ENCODE results near the gene HAUS5. TPM values are rescaled to one million over a fixed set of nuclear protein-coding genes. Genes with fewer than 3 reads are reported as not detected.

The HAUS5 gene
- total RNA-seq, 1 experiment from 2014 or later, result 31.7 TPM

DNA sequence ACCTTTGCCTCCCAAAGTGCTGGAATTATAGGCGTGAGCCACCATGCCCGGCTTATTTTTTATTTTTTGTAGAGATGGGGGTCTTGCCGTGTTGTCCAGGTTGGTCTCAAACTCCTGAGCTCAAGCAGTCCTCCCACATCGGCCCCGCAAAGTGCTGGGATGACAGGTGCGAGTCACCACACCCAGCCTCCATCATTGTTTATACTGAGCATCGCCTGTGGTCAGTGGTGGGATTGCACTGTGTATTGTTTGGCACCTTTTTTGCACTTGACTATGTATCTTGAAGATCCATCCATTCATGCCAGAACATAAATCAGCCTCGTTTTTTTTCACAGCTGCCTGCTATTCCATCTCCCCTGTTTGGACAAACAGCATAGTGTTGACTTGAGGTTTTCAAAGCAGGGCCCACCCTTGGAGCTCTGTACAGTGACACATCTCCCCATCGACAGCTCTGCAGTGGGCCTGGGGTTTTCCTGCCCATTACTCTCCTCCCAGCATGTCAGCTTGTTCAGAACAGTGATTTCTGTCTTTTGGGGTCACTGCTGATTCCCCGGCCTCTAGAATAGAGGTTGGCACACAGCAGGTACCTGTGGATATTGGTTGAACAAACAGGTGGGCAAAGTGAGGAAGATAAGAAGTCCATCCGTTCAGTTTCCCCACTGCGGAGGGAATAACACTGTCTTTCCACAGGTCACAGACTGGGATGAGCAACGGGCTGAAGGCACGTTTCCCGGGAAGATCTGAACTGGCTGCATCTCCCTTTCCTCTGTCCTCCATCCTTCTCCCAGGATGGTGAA is 45.6 kb downstream of the HAUS5 start:
- POLR2A ChIA-PET, result interaction anchor here (0.6 to 2.5 kb wide), 2 partner anchors 10 to 12 kb away, joined by 4 to 8 read pairs; partner anchors contain the start of gene COX6B1
- no peaks in the 10 kb centered on the region for H3K9me2 ChIP-seq (ENCODE audit: insufficient read depth)
- ATAC-seq, result peak; percentile 86

More for the DNA sequence above, 45.6 kb downstream of the HAUS5 start:
- Histone ChIP-seq H3K36me3 (ENCODE audit: control insufficient read depth in 1 of 2, insufficient read depth in 2 of 2, low read length in 2 of 2) (peaks cover 20% of the 10 kb centered on the region in 2 experiments), H4K20me1 (ENCODE audit: insufficient read depth) (no peaks in the 10 kb centered on the region), H3K79me2 (ENCODE audit: insufficient read depth, low read length) (peaks cover 13% of the 10 kb centered on the region; the same call in 1 of the 2 replicates), H3K9ac (ENCODE audit: low read length) (no peak overlapping the region), H3K4me3 (replicated peaks in 1 of 2; ENCODE audit: low read depth in 1 of 2, low read length in 2 of 2) (no peak overlapping the region), H3K27ac (ENCODE audit: low read depth, low read length) (no peak overlapping the region), H3K27me3 (ENCODE audit: insufficient read depth, low read length) (no peaks in the 10 kb centered on the region), H3K4me2 (ENCODE audit: low read length) (no peak overlapping the region), H3K4me1 (ENCODE audit: control insufficient read depth in 1 of 2, insufficient read depth in 2 of 2, low read length in 2 of 2) (no peaks in the 10 kb centered on the region), H3K9me3 (ENCODE audit: control insufficient read depth in 1 of 2, insufficient read depth in 1 of 2, low read depth in 1 of 2, low read length in 2 of 2) (no peaks in the 10 kb centered on the region), H2AFZ (ENCODE audit: low read depth, low read length, poor library complexity, severe bottlenecking) (no peak overlapping the region)
- DNase-seq (ENCODE audit: low read depth, low spot score), result no peak
- TF ChIP-seq SIN3A (IDR thresholded peaks at IDR 0.05; ENCODE audit: low read depth), result no peak
- TF ChIP-seq CTCF (IDR thresholded peaks at IDR 0.05 in 2 of 3, conservative IDR thresholded peaks at IDR 0.05 in 1 of 3; ENCODE audit: borderline replicate concordance in 1 of 3, insufficient read depth in 1 of 3, low read depth in 2 of 3, low read length in 2 of 3), result peak in 2 of 3 experiments; percentile 42 to 51; a peak in 4 of 6 replicates
- ChIA-PET RAD21 (ENCODE audit: low non-redundant PET in 1 of 2, low total read pairs in 2 of 2, uncharacterized antibody in 2 of 2, unreplicated experiment in 2 of 2) (no interaction called here), CTCF (no interaction called here)
- intact Hi-C loops (cut with micrococcal nuclease), result no loop called here
- no TSS peak for BruUV-seq (replicated peaks)
